Right cardiac atrium (tissue), 5 donors: ENCODE measurements around the gene PPDPF. TPM values are rescaled to one million over a fixed set of nuclear protein-coding genes. Genes with fewer than 3 reads are reported as not detected.

Experiments used
- ATAC-seq, 2 donors: fragments of 200-7000 bp; cut with Tn5 transposase; one replicate each; pipeline versions ENCODE4 v1.8.0 to v1.9.1; 2020; ENCODE audit warnings: moderate library complexity in 2 of 2, mild to moderate bottlenecking in 1 of 2
- DNase-seq, 3 donors: peaks; one replicate each; pipeline ENCODE4 v3.0.0-alpha.2; 2020
- H3K27ac ChIP-seq: one replicate; pipeline ENCODE4 v1.5.1; 2013; ENCODE audit warnings: mild to moderate bottlenecking, low read length, control low read depth, moderate library complexity
- H3K27me3 ChIP-seq: one replicate; pipeline ENCODE4 v1.6.1; 2013; ENCODE audit not compliant: control insufficient read depth, insufficient read depth
- H3K4me1 ChIP-seq: one replicate; pipeline ENCODE4 v1.6.1; 2013; ENCODE audit warnings: low read length; ENCODE audit not compliant: control insufficient read depth, insufficient read depth
- H3K4me3 ChIP-seq: one replicate; pipeline ENCODE4 v1.5.1; 2013; ENCODE audit warnings: low read length, control low read depth
- H3K9me3 ChIP-seq: one replicate; pipeline ENCODE4 v1.6.1; 2013; ENCODE audit warnings: low read length; ENCODE audit not compliant: control insufficient read depth
- WGBS: extraction: QIAGEN DNeasy Blood & Tissue Kit; methylation state at CpG from one replicate; pipeline ENCODE4 v1.1.7; 2013; 5-methylcytosine and 5-hydroxymethylcytosine counted together
- intact Hi-C, 4 donors: fragments of 100-400 bp; cut with DNase I; formaldehyde crosslinking; loops; one replicate each; pipeline versions ENCODE4 v1.11.0 to v1.14.0; 2022 to 2023
- polyA plus RNA-seq: library from polyadenylated mRNA; stranded (reverse); fragments of 200-250 nt; gene quantifications from one replicate; pipeline ENCODE4 v1.2.3, GENCODE V29; 2013
- total RNA-seq, 4 donors: library from RNA; stranded (reverse); fragmentation: NEBNext Ultra II Directional; extraction: Animal tissue kit (Norgen Biotek cat#: 25700); gene quantifications; one replicate each; pipeline ENCODE4 v1.2.1, GENCODE V29; 2021
- donor health status: healthy with polysubstance abuse.
- donor health status: DM: no; HTN: yes; CAD: no.
- donor health status: DM: no; HTN: no; CAD: no.
- donor health status: DM: no; HTN: yes; CAD: no; lungs with severe emphysema.
- donor health status: DM: yes; HTN: yes; CAD: no.

The PPDPF gene
- total and polyA plus RNA-seq, 5 donors = 143 to 276 (median 236) TPM

DNA sequence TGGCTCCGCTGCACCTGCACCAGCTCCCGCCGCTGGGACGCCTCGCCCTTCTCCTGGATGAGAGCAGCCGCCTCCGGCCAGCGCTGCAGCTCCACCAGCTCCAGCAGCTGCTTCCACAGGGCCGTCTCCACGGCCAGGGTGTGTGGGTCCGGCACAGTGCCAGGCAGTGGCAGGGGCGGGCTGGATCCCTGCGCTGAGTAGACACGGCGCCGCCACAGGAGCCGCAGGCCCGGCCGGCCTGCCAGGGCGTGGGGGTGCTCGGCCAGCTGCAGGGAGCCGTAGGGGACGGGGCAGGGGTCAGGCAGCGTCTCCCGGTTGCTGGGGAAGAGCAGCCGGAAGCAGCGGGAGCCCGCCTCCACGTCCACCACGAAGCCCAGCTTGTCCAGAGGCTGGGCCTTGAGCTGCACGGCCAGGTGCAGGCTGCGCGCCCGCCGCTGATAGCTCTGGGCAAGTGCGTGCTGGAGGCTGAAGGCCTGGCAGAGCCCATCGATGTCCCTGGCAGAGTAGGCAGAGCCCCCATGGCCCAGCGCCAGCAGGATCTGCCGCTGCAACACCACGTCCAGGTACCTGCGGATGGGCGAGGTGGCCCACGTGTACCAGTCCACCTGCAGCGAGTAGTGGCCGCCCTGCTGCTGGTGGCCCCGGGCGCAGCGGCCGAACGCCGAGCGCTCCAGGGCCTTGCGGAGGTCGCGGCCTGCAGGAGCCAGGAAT, 42.8 kb downstream of the PPDPF start:
- WGBS = 93% methylated on average over 55 of the region's 55 CpGs
- DNase-seq (peak in 1 of 3 donors; percentile 56), ATAC-seq (no peak)
- Histone ChIP-seq H3K27me3 (no peaks in the 10 kb centered on the region), H3K4me3 (no peak overlapping the region), H3K4me1 (no peaks in the 10 kb centered on the region), H3K9me3 (no peaks in the 10 kb centered on the region), H3K27ac (no peak overlapping the region)
- intact Hi-C loops = no loop called here

- no peaks in the 10 kb centered on the region for H3K4me1 ChIP-seq
- intact Hi-C loops = no loop called here
These were observed 43.7 kb downstream of the PPDPF start for GRCh38 chr20:63564036-63564810.

GRCh38 chr20:63565021-63565698, 44.6 kb downstream of the PPDPF start:
- intact Hi-C loops = no loop called here
- no peaks in the 10 kb centered on the region for H3K4me1 ChIP-seq
- no peaks in the 10 kb centered on the region for H3K9me3 ChIP-seq
- ATAC-seq = no peak
- WGBS = 95% methylated on average over 61 of the region's 61 CpGs
- DNase-seq = peak in 1 of 3 donors; percentile 58
- no peaks in the 10 kb centered on the region for H3K27me3 ChIP-seq
- no peak overlapping the region for H3K4me3 ChIP-seq
- no peak overlapping the region for H3K27ac ChIP-seq

More at GRCh38 chr20:63564036-63564810, 43.7 kb downstream of the PPDPF start:
- Histone ChIP-seq H3K27me3 (no peaks in the 10 kb centered on the region), H3K27ac (no peak overlapping the region), H3K9me3 (no peaks in the 10 kb centered on the region), H3K4me3 (no peak overlapping the region)
- DNase-seq (peak in 1 of 3 donors; percentile 46), ATAC-seq (no peak)
- 95% methylated on average over 62 of the region's 62 CpGs for WGBS

DNA sequence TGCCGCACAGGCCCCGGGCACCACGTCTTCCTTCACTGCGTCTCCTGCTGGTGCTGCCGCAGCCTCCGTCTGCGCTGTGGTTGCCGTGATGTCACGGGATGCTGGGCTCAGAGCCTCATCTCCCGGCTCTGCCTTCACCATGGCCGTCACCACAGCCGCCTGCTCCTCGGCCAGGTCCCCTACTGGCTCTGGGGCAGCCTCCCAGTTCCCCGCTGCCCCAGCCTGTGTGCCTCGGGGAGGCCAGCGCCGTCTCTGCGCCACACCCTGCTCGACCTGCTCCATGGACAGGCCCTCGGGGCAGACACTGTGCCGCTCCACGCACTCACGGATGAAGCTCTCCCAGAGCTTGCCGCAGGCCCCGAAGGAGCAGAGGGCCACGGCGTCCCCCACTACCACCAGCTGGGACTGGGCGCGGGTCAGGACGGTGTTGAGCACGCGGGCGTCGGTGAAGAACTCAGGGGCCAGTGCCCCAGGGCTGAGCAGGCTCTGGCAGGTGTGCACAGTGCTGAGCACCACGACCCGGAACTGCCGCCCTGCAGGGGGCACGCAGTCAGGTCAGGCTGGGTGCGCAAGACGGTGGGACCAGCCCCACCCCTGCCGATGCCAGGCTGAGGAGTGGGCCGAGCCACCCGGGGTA, 45.3 kb downstream of the PPDPF start:
- Histone ChIP-seq H3K4me3 (no peak overlapping the region), H3K4me1 (no peaks in the 10 kb centered on the region), H3K27me3 (no peaks in the 10 kb centered on the region), H3K27ac (no peak overlapping the region), H3K9me3 (no peaks in the 10 kb centered on the region)
- DNase-seq = no peak
- no peak for ATAC-seq
- intact Hi-C loops = no loop called here
- WGBS = 95% methylated on average over 43 of the region's 43 CpGs

DNA sequence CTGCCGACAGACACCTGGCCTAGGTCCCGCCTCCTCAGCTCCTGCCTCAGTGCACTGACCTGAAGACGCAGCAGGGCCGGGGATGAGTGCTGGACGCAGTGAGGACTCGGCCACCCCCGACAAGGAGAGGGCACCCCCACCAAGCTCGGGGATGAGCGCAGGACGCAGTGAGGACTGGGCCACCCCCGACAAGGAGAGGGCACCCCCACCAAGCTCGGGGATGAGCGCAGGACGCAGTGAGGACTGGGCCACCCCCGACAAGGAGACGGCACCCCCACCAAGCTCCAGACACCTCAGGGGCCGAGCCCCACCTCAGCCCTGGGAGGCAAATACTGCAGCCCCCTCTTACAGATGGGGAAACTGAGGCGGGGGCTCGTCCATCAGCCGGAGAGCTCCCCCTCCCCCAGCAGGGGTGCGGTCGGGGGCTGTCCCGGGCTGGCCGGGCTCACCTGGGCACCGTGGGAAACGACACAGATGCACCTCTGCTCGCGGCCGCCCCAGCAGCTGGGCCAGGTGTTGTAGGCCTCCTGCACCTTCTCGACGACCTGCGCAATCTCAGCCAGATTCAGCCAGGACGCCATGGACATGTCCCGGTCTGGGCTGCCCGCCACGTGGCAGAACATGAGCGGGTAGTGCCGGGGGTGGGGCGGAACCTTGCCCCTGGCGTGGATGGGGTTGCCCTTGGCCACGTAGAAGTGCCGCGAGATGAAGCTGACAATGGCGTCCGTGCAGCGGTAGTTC, 46.0 kb downstream of the PPDPF start:
- ATAC-seq = peak in 1 of 2 donors; percentile 40

DNA sequence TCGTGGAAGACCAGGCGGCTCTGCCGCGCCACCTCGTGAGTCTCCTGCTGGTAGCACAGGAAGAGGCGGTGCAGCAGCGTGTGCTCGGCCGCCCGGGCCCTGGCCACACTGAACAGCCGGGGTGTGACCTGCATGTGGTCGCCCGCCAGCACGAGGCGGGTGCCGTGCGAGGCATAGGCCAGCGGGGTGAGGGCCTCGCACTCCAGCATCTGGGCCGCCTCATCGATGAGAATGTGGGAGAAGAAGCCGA, 46.5 kb downstream of the PPDPF start:
- DNase-seq = no peak
- intact Hi-C loops = no loop called here
- H3K9me3 ChIP-seq = no peaks in the 10 kb centered on the region
- peak in 1 of 2 donors; percentile 1 for ATAC-seq
- no peak overlapping the region for H3K27ac ChIP-seq
- no peaks in the 10 kb centered on the region for H3K27me3 ChIP-seq
- H3K4me3 ChIP-seq = no peak overlapping the region
- no peaks in the 10 kb centered on the region for H3K4me1 ChIP-seq
- 89% methylated on average over 22 of the region's 22 CpGs for WGBS

More for the DNA sequence above, 46.0 kb downstream of the PPDPF start:
- Histone ChIP-seq H3K4me1 (no peaks in the 10 kb centered on the region), H3K4me3 (no peak overlapping the region), H3K9me3 (no peaks in the 10 kb centered on the region), H3K27me3 (no peaks in the 10 kb centered on the region), H3K27ac (no peak overlapping the region)
- 93% methylated on average over 46 of the region's 46 CpGs for WGBS
- peak in 1 of 3 donors; percentile 65 for DNase-seq
- intact Hi-C loops = no loop called here

- H3K27me3 ChIP-seq = no peaks in the 10 kb centered on the region
- DNase-seq = peak in 1 of 3 donors; percentile 69
- H3K9me3 ChIP-seq = no peaks in the 10 kb centered on the region
- H3K4me1 ChIP-seq = no peaks in the 10 kb centered on the region
- WGBS = 82% methylated on average over 37 of the region's 37 CpGs
- H3K27ac ChIP-seq = no peak overlapping the region
- intact Hi-C loops = no loop called here
- H3K4me3 ChIP-seq = no peak overlapping the region
- ATAC-seq = peak in 1 of 2 donors; percentile 7
These were observed 47.0 kb downstream of the PPDPF start for GRCh38 chr20:63567386-63568169.

DNA sequence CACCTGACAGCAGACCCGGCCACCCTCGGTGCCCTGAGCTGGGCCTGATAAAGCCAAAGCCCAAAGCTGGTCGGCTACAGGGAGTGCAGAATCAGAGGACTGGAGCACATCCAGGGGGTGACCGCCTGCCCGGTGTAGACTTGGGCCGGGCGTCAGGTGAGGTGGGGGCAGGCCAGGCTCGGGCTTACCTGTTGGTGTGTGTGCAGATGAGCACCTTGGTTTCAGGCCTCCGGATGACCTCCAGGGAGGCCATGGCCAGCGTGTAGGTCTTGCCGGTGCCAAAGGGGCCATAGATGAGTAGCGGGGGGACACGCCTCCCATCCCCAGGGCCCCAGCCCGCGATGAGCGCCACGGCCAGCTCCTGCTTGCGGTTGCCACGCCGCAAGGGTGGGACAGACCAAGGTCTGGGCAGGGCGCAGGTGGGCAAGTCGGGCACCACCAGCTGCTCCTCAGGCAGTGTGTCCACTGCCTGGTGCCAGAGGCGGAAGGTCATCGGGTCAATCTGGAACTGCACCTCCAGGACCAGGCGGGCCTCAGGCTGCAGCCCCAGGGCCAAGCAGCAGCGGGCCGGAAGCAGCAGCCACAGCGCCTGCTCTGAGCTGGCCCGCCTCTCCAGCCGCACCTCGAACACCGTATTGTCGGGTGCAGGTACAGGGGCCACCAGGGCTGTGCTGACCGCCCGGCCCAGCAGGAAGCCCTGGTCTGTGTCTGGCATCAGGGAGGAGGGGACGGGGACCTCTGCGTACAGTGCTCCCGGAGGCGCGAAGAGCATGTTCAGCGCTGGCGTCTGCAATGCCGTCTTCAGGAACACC, 47.8 kb downstream of the PPDPF start:
- no peaks in the 10 kb centered on the region for H3K27me3 ChIP-seq
- H3K27ac ChIP-seq = no peak overlapping the region
- DNase-seq (peak in 1 of 3 donors; percentile 47), ATAC-seq (no peak)
- no peak overlapping the region for H3K4me3 ChIP-seq
- 89% methylated on average over 43 of the region's 43 CpGs for WGBS
- no peaks in the 10 kb centered on the region for H3K4me1 ChIP-seq
- intact Hi-C loops = no loop called here
- H3K9me3 ChIP-seq = no peaks in the 10 kb centered on the region

- 90% methylated on average over 46 of the region's 46 CpGs for WGBS
- no peaks in the 10 kb centered on the region for H3K4me1 ChIP-seq
- ATAC-seq (no peak), DNase-seq (peak in 1 of 3 donors; percentile 54)
- H3K9me3 ChIP-seq = no peaks in the 10 kb centered on the region
- H3K27me3 ChIP-seq = no peaks in the 10 kb centered on the region
- H3K4me3 ChIP-seq = no peak overlapping the region
- no peak overlapping the region for H3K27ac ChIP-seq
- intact Hi-C loops = no loop called here
These were observed 48.7 kb downstream of the PPDPF start for GRCh38 chr20:63568986-63569949.
